Cortex of kidney (tissue), 1 donor: Measurements from ENCODE around the gene NDUFV1.
A peak's percentile ranks its signal among the peaks of the same experiment; 100 is the strongest.
"Not testable (repeated sequence)": the region's sequence is repeated elsewhere in the genome, so short reads cannot be mapped to it uniquely, and the experiment has no call there.

ENCODE experiments used
- DNase-seq: peaks from one replicate; lab custom pipeline; 2025; lab: John Stamatoyannopoulos, UW

The NDUFV1 gene

DNA sequence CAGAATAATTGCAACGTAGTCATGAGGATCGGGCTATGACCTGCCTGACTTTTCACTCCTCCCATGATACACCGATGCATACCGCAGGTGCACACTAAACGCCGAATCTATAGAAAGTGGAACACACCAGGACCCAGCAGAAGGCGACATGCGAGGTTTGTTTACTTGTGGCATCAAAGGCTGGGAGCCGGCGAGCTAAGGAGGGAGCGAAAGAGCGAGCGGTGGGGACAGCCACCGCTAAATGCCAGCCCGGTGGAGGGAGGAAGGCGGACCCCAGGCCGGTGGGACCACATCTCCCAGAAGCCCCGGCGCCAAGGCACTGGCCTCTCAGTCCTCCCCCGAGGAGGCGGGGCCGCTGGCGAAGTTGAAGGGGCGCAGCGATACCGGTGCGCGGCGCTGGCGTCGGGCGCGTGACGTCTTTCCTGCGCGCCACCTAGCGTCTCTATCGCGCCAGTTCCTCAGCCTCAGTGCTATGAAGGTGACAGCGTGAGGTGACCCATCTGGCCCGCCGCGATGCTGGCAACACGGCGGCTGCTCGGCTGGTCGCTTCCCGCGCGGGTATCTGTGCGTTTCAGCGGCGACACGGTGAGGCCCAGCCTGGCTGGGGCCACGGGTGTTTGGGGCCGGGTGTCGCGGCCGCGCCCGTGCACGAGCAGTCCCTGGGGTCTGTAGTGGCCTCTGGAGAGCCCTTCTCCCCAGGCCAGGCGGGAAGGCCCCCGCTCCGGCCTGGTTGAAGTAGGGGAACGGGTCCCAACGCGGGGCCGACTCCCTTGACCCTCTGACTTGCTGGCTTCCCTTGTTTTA, at the start of gene NDUFV1:
NDUFV1 (plus strand) TSS at position 445 of the 804 bp plus-strand sequence; CDS start at position 514, 69 bp downstream.
- peak; percentile 59 for DNase-seq

GRCh38 chr11:67558084-67558772, 48.5 kb upstream of the NDUFV1 start:
- no peak for DNase-seq

DNA sequence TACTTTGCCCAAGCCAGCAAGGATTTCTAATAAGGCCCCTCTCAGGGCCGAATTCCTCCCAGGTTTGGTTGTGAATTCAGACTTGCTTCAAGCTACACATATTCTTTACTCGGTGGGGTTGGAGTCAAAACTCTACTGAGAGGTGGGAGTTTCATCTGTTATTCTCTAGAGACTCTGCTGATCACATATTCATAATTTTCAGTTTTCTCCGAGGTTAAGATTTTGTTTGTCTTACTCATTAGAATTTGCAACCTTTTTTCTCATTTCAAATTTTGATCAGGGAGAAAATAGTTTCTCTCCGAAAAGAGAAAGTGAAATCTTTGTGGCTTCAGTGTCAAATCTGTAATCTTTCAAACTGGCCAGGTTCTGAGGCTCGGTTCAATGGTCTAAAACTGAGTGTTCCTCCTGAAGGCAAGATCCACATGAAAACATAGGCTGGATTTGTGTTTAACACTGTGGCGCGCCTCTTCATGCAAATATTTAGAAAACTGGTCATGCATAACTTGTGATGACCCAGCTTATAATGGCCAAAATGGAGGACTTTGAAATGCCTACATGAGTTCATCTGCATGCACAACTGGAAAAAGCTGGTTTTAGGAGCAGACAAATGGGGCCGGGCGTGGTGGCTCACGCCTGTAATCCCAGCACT, 44.6 kb upstream of the NDUFV1 start:
- DNase-seq: no peak

DNA sequence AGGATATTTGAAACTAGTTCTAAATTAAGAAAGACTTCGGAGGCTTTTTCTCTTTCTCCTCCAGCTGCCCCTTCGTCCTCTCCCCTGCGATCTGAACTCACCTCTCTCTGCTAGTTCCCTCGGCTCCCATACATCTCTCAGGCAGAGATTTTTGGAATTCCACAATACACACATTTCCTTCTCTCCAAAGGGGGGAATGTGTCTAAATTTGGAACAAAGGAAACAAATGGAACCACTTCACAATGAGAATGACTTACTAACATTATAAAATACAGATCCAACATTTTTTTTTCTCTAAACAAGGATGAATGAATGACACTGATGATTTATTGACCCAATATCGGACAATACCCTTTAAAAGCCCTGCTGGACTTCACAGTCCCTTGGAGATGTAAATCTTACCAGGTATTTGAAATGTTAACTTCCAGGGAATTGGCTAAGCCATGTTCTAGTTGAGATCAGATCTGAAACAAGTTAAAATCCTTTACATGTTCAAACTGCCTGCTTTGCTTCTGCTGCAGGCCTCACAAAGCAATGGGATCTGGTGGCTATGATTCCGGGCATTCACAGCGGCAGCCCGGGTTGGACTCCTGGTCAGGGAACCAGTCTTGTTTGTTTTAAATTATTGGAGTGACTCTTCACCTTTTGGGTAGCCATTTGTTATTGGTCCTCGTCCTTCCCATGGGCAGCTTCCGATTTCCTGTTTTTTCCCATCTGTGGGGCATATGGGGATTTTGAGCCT, 43.6 kb upstream of the NDUFV1 start:
- DNase-seq: no peak

DNA sequence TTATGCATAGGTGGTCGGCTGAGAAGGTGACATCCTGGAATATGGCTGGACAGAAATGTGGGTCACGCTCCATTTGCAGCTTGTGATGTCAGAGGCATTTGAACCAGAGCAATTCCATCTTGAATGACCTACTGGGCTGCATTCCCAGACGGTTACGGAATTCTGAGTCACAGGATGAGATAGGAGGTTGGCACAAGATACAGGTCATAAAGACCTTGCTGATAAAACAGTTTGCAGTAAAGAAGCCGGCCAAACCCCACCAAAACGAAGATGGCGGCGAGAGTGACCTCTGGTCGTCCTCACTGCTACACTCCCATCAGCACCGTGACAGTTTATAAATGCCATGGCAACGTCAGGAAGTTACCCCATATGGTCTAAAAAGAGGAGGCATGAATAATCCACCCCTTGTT, 43.0 kb upstream of the NDUFV1 start:
- not testable (repeated sequence) for DNase-seq

- no peak for DNase-seq
These were observed 42.5 kb upstream of the NDUFV1 start for GRCh38 chr11:67564230-67564629.

DNA sequence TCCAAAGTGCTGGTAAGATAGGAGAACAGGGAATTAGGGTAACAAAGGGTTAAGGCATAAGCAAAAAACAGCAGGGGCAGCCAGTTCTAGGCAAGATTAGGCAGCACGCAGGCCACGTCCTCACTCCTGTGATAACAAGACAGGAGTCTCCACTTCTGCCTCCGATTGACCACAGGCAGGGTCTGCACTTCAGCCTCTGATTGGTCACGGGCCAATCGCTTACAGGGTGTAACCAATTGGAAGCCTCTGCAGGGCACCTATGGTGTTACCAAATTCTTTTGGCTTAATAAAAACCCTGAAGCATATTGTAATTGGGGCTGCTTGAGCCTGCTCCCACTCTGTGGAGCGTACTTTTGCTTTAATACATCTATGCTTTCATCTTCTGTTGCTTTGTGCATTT, 35.3 kb upstream of the NDUFV1 start:
- DNase-seq: no peak

GRCh38 chr11:67572305-67572704, 34.4 kb upstream of the NDUFV1 start:
- no peak for DNase-seq

GRCh38 chr11:67572747-67573419, 33.9 kb upstream of the NDUFV1 start:
- no peak for DNase-seq

DNA sequence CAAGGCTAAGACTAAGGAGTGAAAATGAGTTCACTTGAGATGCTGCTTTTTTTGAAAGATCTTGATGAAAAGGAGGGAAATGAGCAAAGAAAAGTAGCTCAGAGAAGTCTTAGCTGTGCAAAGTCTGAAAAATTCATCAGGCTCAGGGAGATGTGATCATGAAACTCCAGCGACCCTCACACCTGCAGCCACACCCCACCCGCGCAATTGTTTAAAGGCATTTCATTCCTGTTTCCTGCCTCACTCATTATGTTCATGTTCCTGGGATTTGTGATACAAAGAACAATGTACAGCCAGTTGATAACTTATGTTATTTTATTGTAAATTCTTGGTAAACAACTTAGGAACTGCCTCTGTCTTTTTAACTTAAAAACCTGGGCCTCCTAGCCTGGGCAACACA, 31.8 kb upstream of the NDUFV1 start:
- no peak for DNase-seq

DNA sequence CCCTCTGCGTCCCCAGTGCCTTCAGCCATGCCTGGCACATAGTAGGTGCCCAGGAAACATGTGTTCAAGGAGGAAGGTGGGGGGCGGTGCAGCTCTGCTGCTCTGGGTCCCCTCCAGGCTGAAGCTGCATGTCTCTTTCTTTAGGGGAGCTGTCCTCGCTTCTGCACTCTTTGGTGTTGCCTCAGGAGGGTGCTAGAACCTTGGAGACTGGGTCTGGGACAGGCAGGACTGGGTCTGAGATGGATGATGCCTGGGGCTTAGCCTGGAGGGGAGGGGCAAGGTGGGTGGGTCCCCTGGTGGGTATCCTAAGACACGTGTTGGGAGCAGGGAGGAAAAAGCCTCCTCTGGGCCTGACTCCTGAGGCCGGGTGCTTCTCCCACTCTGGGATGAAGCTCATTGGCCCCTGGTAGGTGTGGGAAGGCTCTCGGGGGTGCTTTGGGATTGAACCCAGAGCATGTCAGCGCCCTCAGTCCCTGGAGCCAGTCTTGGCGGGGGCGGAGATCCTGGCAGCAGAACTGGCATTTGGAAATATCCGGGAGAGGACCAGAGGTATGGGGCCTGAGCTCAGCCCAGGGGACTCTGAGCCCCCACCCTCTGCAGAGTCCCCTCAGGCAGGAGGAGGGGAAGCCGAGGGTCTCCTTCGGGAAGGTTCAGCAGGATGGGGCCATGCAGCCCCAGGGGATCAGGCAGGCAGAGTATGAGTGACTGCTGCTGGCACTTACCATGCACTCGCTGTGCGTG, 29.8 kb upstream of the NDUFV1 start:
- DNase-seq: no peak

DNA sequence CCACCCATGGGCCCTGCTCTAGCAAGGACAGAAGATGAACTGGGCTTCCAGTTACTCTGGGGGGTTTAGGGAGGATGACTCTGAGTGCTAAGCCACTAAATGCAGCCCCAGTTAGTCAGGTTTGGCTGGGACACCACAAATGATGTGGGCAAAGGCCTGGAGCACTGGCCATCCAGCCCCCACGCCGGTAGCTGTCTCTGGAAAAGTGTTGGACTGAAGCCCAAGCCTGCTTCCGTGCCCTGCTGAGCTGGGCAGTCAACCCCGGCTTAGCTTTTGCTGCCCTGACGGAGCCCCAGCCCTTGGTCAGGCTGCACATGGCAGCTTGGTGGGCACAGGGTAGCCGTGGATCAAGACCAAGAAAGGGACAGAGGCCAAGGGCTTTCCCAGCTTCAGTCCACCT, 28.8 kb upstream of the NDUFV1 start:
- DNase-seq: no peak

- DNase-seq: no peak
These were observed 25.3 kb upstream of the NDUFV1 start for GRCh38 chr11:67581469-67581868.

GRCh38 chr11:67582011-67582410, 24.7 kb upstream of the NDUFV1 start:
- DNase-seq: no peak

GRCh38 chr11:67583247-67584204, 23.2 kb upstream of the NDUFV1 start, which contains the start of gene GSTP1:
Gene GSTP1 (plus strand): TSS chr11:67583812. CDS start chr11:67583844, 32 bp downstream.
- DNase-seq: no peak

DNA sequence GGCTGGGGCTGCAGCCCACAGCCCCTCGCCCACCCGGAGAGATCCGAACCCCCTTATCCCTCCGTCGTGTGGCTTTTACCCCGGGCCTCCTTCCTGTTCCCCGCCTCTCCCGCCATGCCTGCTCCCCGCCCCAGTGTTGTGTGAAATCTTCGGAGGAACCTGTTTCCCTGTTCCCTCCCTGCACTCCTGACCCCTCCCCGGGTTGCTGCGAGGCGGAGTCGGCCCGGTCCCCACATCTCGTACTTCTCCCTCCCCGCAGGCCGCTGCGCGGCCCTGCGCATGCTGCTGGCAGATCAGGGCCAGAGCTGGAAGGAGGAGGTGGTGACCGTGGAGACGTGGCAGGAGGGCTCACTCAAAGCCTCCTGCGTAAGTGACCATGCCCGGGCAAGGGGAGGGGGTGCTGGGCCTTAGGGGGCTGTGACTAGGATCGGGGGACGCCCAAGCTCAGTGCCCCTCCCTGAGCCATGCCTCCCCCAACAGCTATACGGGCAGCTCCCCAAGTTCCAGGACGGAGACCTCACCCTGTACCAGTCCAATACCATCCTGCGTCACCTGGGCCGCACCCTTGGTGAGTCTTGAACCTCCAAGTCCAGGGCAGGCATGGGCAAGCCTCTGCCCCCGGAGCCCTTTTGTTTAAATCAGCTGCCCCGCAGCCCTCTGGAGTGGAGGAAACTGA, 22.4 kb upstream of the NDUFV1 start:
- DNase-seq: no peak

- no peak for DNase-seq
These were observed 21.6 kb upstream of the NDUFV1 start for GRCh38 chr11:67584881-67585873.

GRCh38 chr11:67585911-67586310, 20.8 kb upstream of the NDUFV1 start:
- no peak for DNase-seq
